ENCODE data around the gene RNF223.

The RNF223 gene

DNA sequence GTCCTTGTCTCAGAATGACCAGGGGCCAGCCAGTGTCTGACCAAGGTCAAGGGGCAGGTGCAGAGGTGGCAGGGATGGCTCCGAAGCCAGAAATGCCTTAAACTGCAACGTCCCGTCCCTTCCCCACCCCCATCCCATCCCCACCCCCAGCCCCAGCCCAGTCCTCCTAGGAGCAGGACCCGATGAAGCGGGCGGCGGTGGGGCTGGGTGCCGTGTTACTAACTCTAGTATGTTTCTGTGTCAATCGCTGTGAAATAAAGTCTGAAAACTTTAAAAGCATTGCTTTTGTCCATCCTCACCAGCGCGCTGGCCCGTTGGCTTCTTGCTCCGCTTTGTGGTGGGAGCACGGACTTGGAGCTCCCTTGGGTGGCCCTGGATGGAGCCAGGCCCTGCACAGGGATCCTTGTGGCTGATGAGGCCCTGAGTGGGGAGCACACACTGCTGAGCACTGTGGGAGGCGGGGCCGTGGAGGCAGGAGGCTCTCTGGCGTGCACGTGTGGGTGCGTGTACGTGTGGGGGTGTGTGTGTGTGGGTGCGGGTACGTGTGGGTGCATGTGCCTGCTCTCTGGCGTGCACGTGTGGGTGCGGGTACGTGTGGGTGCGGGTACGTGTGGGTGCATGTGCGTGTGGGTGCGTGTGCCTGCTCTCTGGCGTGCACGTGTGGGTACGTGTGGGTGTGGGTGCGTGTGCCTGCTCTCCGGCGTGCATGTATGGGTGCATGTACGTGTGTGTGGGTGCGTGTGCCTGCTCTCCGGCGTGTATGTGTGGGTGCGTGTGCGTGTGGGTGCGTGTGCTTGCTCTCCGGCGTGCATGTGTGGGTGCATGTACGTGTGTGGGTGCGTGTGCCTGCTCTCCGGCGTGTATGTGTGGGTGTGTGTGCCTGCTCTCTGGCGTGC, 18.0 kb downstream of the RNF223 start:
- TF ChIP-seq, protein P1, sequence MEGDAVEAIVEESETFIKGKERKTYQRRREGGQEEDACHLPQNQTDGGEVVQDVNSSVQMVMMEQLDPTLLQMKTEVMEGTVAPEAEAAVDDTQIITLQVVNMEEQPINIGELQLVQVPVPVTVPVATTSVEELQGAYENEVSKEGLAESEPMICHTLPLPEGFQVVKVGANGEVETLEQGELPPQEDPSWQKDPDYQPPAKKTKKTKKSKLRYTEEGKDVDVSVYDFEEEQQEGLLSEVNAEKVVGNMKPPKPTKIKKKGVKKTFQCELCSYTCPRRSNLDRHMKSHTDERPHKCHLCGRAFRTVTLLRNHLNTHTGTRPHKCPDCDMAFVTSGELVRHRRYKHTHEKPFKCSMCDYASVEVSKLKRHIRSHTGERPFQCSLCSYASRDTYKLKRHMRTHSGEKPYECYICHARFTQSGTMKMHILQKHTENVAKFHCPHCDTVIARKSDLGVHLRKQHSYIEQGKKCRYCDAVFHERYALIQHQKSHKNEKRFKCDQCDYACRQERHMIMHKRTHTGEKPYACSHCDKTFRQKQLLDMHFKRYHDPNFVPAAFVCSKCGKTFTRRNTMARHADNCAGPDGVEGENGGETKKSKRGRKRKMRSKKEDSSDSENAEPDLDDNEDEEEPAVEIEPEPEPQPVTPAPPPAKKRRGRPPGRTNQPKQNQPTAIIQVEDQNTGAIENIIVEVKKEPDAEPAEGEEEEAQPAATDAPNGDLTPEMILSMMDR (IDR thresholded peaks at IDR 0.05; ENCODE audit: low read depth, low read length), result no peak
- H3K4me3 ChIP-seq (ENCODE audit: low read depth, low read length), result no peak overlapping the region
- no peak for DNase-seq (ENCODE audit: low read depth, low spot score)
- in situ Hi-C loops (cut with HindIII; ENCODE audit: low sequenced_read_pairs), result no loop called here

DNA sequence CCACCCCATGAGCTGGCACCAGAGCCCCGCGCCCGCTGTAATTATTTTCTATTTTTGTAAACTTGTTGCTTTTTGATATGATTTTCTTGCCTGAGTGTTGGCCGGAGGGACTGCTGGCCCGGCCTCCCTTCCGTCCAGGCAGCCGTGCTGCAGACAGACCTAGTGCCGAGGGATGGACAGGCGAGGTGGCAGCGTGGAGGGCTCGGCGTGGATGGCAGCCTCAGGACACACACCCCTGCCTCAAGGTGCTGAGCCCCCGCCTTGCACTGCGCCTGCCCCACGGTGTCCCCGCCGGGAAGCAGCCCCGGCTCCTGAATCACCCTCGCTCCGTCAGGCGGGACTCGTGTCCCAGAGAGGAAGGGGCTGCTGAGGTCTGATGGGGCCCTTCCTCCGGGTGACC, 19.1 kb downstream of the RNF223 start:
- no peak overlapping the region for H3K4me3 ChIP-seq (ENCODE audit: low read depth, low read length)
- in situ Hi-C loops (cut with HindIII; ENCODE audit: low sequenced_read_pairs), result no loop called here
- TF ChIP-seq, protein P1 (IDR thresholded peaks at IDR 0.05; ENCODE audit: low read depth, low read length), result no peak
- no peak for DNase-seq (ENCODE audit: low read depth, low spot score)

DNA sequence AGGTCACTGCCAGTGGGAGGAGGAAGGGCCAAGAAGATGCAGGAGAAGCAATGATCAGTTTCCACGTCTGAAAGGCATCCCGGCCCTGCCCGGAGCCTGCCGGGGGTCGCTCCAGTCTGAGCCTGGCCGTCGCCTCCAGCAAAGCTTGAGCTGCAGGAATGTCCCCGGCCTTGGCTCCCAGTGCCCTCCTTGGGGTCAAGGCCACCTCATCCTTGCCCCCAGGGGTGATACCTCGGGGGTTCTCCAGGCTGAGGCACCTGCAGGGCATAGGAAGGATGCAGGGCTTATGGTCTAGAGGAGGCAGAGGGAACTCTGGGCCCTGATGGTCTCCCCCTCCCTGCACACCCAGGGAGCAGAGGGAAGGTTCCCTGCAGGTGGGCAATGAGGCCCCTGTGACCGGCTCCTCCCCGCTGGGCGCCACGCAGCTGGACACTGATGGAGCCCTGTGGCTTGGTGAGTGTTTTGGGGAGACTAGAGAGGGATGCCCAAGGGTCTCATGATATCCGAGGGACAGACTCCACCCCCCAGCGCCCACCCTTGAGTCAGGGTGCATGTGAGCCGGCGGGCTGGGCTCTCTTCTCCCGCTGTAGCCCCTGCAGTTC, 19.9 kb downstream of the RNF223 start:
- TF ChIP-seq, protein P1 (IDR thresholded peaks at IDR 0.05; ENCODE audit: low read depth, low read length), result no peak
- H3K4me3 ChIP-seq (ENCODE audit: low read depth, low read length), result no peak overlapping the region
- in situ Hi-C loops (cut with HindIII; ENCODE audit: low sequenced_read_pairs), result no loop called here
- no peak for DNase-seq (ENCODE audit: low read depth, low spot score)

DNA sequence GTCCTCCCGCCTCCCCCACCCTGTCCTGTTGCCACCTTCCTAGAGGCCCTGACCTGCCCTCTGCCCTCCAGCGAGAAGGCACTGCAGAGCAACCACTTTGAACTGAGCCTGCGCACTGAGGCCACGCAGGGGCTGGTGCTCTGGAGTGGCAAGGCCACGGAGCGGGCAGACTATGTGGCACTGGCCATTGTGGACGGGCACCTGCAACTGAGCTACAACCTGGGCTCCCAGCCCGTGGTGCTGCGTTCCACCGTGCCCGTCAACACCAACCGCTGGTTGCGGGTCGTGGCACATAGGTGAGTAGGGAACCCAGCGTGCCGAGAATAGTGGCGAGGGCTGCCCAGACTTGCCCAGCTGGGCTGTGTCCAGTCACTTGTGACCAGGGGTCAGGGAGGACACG, 20.4 kb downstream of the RNF223 start:
- in situ Hi-C loops (cut with HindIII; ENCODE audit: low sequenced_read_pairs), result no loop called here
- no peak for DNase-seq (ENCODE audit: low read depth, low spot score)
- TF ChIP-seq, protein P1 (IDR thresholded peaks at IDR 0.05; ENCODE audit: low read depth, low read length), result no peak
- no peak overlapping the region for H3K4me3 ChIP-seq (ENCODE audit: low read depth, low read length)

DNA sequence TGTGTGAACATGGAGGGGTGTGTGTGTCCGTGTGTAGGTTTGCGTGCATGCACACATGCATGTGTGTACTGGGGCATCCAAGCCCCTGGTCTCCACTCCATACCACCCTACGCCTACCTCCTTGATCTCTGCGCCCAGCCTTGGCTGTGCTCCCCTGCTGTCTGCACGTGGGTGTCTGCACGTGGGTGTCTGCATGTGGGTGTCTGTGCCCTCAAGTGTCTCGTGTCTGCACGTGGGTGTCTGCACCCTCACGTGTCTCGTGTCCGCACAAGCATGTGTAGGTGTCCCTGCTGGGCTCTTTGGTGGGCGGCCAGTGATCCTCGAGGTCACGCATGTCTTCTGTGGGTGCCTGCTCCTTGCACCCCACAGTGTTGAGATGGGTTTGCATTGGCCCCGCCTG, 21.1 kb downstream of the RNF223 start:
- DNase-seq (ENCODE audit: low read depth, low spot score), result no peak
- no peak overlapping the region for H3K4me3 ChIP-seq (ENCODE audit: low read depth, low read length)
- in situ Hi-C loops (cut with HindIII; ENCODE audit: low sequenced_read_pairs), result no loop called here
- TF ChIP-seq, protein P1 (IDR thresholded peaks at IDR 0.05; ENCODE audit: low read depth, low read length), result no peak

DNA sequence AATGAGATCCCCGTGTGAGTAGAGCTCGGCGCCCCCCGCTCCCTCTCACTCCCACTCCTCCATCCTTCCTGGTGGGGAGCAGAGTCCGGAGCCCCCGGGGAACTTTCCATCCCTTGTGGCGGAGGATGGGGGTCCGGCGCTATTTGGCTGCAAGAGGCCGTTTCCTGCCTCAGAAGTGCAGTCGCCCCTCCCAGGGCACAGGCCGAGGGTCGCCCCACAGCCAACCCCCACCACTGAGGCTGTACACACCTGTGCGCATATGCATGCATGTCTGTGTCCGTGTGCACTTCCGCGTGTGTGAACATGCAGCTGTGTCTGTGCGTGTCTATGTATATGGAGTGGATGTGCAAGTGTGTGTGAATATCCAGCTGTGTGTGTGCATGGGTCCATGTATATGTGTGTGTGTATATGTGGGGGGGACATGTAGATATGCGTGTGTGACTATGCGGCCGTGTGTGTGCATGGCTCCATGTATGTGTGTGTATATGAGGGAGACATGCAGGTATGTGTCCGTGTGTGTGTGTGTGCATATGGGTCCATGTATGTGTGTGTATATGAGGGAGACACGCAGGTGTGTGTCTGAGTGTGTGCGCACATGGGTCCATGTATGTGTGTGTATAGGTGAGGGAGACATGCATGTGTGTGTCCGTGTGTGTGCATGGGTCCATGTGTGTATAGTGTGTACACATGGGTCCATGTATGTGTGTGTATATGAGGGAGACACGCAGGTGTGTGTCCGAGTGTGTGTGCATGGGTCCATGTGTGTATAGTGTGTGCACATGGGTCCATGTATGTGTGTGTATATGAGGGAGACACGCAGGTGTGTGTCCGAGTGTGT, 21.9 kb downstream of the RNF223 start:
- DNase-seq (ENCODE audit: low read depth, low spot score), result no peak

More for the DNA sequence above, 21.9 kb downstream of the RNF223 start:
- in situ Hi-C loops (cut with HindIII; ENCODE audit: low sequenced_read_pairs), result no loop called here
- no peak overlapping the region for H3K4me3 ChIP-seq (ENCODE audit: low read depth, low read length)
- TF ChIP-seq, protein P1 (IDR thresholded peaks at IDR 0.05; ENCODE audit: low read depth, low read length), result no peak
